Common myeloid progenitor, CD34-positive (primary cell): Measurements from ENCODE around the gene SLC6A6.

Experiments
- CTCF ChIA-PET: fragments of 350-600 bp; sonication (Branson Sonifier 250); formaldehyde crosslinking; loops from one replicate; lab custom pipeline; 2021; ENCODE audit warnings: antibody characterized with exemption; lab: Charles Lee
- POLR2A ChIA-PET: fragments of 350-600 bp; sonication (Branson Sonifier 250); formaldehyde crosslinking; loops from one replicate; lab custom pipeline; 2021; ENCODE audit warnings: antibody characterized with exemption; lab: Charles Lee
- DNase-seq, 3 donors: peaks; one replicate each; pipeline versions ENCODE4 v3.0.0 to v3.0.0-alpha.2; 2013
- H3K27ac ChIP-seq, 2 experiments: 1 replicate in 1 of 2; 2 replicates in 1 of 2; pipeline ENCODE4 v1.7.0; 2013; ENCODE audit warnings: inconsistent platforms in 2 of 2, low read length in 2 of 2, mild to moderate bottlenecking in 2 of 2, low read depth in 1 of 2, moderate library complexity in 1 of 2; ENCODE audit not compliant: severe bottlenecking in 2 of 2, insufficient read depth in 1 of 2, poor library complexity in 1 of 2
- H3K27me3 ChIP-seq, 5 experiments: replicated peaks in 2 of 5; 1 replicate in 3 of 5; 2 replicates in 2 of 5; pipeline versions ENCODE4 v1.6.1 to v1.7.0; 2013; ENCODE audit warnings: low read length in 4 of 5, mild to moderate bottlenecking in 2 of 5, moderate library complexity in 2 of 5, inconsistent platforms in 1 of 5; ENCODE audit not compliant: insufficient read depth in 5 of 5, control insufficient read depth in 4 of 5
- H3K36me3 ChIP-seq, 4 experiments: 1 replicate in 2 of 4; 2 replicates in 2 of 4; pipeline versions ENCODE4 v1.6.1 to v1.7.0; 2013; ENCODE audit warnings: low read length in 3 of 4, control low read depth in 1 of 4, mild to moderate bottlenecking in 1 of 4; ENCODE audit not compliant: control insufficient read depth in 4 of 4, insufficient read depth in 4 of 4
- H3K4me1 ChIP-seq, 4 experiments: 1 replicate in 3 of 4; 2 replicates in 1 of 4; pipeline versions ENCODE4 v1.6.1 to v1.7.1; 2013; ENCODE audit warnings: low read length in 3 of 4, mild to moderate bottlenecking in 3 of 4, control low read depth in 1 of 4, inconsistent platforms in 1 of 4, moderate library complexity in 1 of 4; ENCODE audit not compliant: control insufficient read depth in 4 of 4, insufficient read depth in 4 of 4; ENCODE audit errors: control extremely low read depth in 1 of 4
- H3K4me3 ChIP-seq, 7 experiments: 1 replicate in 4 of 7; 2 replicates in 3 of 7; pipeline versions ENCODE4 v1.5.1 to v1.7.0; 2013; ENCODE audit warnings: mild to moderate bottlenecking in 7 of 7, low read length in 6 of 7, moderate library complexity in 6 of 7, inconsistent platforms in 2 of 7, low read depth in 2 of 7, control low read depth in 1 of 7; ENCODE audit not compliant: insufficient read depth in 4 of 7, control insufficient read depth in 1 of 7; ENCODE audit errors: extremely low read depth in 1 of 7
- H3K9me3 ChIP-seq, 5 experiments: 1 replicate in 4 of 5; 2 replicates in 1 of 5; pipeline versions ENCODE4 v1.6.1 to v1.7.1; 2013; ENCODE audit warnings: low read length in 4 of 5, mild to moderate bottlenecking in 2 of 5, inconsistent platforms in 1 of 5, low read depth in 1 of 5, moderate library complexity in 1 of 5; ENCODE audit not compliant: control insufficient read depth in 4 of 5, insufficient read depth in 2 of 5; ENCODE audit errors: control extremely low read depth in 1 of 5
- WGBS: methylation state at CpG from one replicate; pipeline ENCODE4 v1.1.5; 2013; ENCODE audit not compliant: insufficient coverage; 5-methylcytosine and 5-hydroxymethylcytosine counted together

SLC6A6 gene

GRCh38 chr3:14496351-14496750 lies 93.9 kb downstream of the SLC6A6 start:
- Histone ChIP-seq H3K36me3 (no peaks in the 10 kb centered on the region), H3K27me3 (peaks cover 0 to 3% (median 0%) of the 10 kb centered on the region in 5 experiments), H3K4me3 (no peak overlapping the region), H3K4me1 (no peaks in the 10 kb centered on the region), H3K9me3 (peaks cover 0 to 8% (median 0%) of the 10 kb centered on the region in 5 experiments), H3K27ac (no peak overlapping the region)
- 94% methylated on average over 9 of the region's 9 CpGs for WGBS
- ChIA-PET POLR2A (no interaction called here), CTCF (no interaction called here)
- DNase-seq, result no peak

GRCh38 chr3:14497321-14497720 lies 94.9 kb downstream of the SLC6A6 start:
- peaks cover 0 to 3% (median 0%) of the 10 kb centered on the region in 5 experiments for H3K27me3 ChIP-seq
- H3K4me3 ChIP-seq, result no peak overlapping the region
- H3K4me1 ChIP-seq, result no peaks in the 10 kb centered on the region
- CTCF ChIA-PET, result interaction anchor here (4.0 kb wide), 1 partner anchor 12 kb away, joined by 19 read pairs; no protein-coding TSS in a partner anchor
- no peak for DNase-seq
- no peak overlapping the region for H3K27ac ChIP-seq
- peaks cover 0 to 10% (median 2%) of the 10 kb centered on the region in 5 experiments for H3K9me3 ChIP-seq
- WGBS, result 80% methylated on average over 10 of the region's 10 CpGs
- H3K36me3 ChIP-seq, result no peaks in the 10 kb centered on the region
- POLR2A ChIA-PET, result no interaction called here

DNA sequence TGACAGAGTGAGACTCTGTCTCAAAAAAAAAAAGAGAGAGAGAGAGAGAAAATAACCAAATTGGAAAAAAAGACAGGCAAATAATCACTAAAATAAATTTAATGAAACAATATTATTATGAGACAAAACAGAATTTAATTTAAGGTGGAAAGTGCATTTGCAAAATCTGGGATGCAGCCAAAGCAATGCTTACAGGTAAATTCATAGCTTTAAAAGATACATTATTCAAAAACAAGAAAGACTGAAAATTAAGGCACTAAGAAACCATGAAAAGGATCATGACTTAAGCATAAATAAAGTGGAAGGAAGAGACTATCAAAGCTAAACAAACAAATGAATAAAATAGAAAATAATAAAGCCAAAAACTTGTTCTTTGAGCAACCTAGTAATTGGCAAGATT lies 100.1 kb downstream of the SLC6A6 start:
- no peak overlapping the region for H3K27ac ChIP-seq

GRCh38 chr3:14503033-14503705 lies 100.8 kb downstream of the SLC6A6 start:
- WGBS, result 98% methylated on average over 11 of the region's 12 CpGs

More for the DNA sequence above, 100.1 kb downstream of the SLC6A6 start:
- no peak for DNase-seq
- peaks cover 0 to 3% (median 0%) of the 10 kb centered on the region in 5 experiments for H3K27me3 ChIP-seq
- H3K4me1 ChIP-seq, result no peaks in the 10 kb centered on the region
- no peaks in the 10 kb centered on the region for H3K36me3 ChIP-seq
- CTCF ChIA-PET, result interaction anchor here (2.5 kb wide), 1 partner anchor 9 kb away, joined by 8 read pairs; no protein-coding TSS in a partner anchor
- H3K9me3 ChIP-seq, result peaks cover 0 to 21% (median 6%) of the 10 kb centered on the region in 5 experiments
- POLR2A ChIA-PET, result interaction anchor here (0.7 kb wide), 1 partner anchor 209 kb away, joined by 3 read pairs; no protein-coding TSS in a partner anchor
- H3K4me3 ChIP-seq, result no peak overlapping the region

DNA sequence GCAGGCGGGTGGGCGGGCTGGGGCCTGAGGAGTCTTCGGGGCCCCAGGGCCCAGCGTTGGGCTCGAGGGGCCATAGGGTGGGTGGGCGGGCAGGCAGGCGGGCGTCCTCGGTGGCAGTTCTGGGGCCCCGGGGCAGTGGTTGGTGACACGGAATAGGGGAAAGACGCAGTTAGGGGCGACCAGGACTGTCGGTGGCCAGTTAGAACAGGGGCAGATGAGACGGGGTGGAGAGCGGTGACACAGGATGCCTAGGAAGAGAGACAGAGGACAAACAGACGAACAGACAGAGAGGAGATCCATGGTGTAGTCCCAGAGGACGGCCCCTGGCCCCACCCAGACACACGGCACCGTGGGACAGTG lies 101.3 kb downstream of the SLC6A6 start:
- peaks cover 0 to 21% (median 6%) of the 10 kb centered on the region in 5 experiments for H3K9me3 ChIP-seq
- no peak for DNase-seq
- WGBS, result 95% methylated on average over 16 of the region's 20 CpGs
- peaks cover 0 to 3% (median 0%) of the 10 kb centered on the region in 5 experiments for H3K27me3 ChIP-seq
- H3K4me1 ChIP-seq, result no peaks in the 10 kb centered on the region
- H3K36me3 ChIP-seq, result no peaks in the 10 kb centered on the region
- no peak overlapping the region for H3K27ac ChIP-seq
- POLR2A ChIA-PET, result no interaction called here
- H3K4me3 ChIP-seq, result no peak overlapping the region
- CTCF ChIA-PET, result no interaction called here

More at GRCh38 chr3:14503033-14503705, 100.8 kb downstream of the SLC6A6 start:
- Histone ChIP-seq H3K9me3 (peaks cover 0 to 21% (median 6%) of the 10 kb centered on the region in 5 experiments), H3K4me3 (no peak overlapping the region), H3K27me3 (peaks cover 0 to 3% (median 0%) of the 10 kb centered on the region in 5 experiments), H3K36me3 (no peaks in the 10 kb centered on the region), H3K4me1 (no peaks in the 10 kb centered on the region), H3K27ac (no peak overlapping the region)
- POLR2A ChIA-PET, result no interaction called here
- DNase-seq, result no peak
- CTCF ChIA-PET, result interaction anchor here (2.5 kb wide), 1 partner anchor 8 kb away, joined by 8 read pairs; no protein-coding TSS in a partner anchor

GRCh38 chr3:14505001-14505802 lies 102.8 kb downstream of the SLC6A6 start:
- Histone ChIP-seq H3K27ac (no peak overlapping the region), H3K4me1 (no peaks in the 10 kb centered on the region), H3K27me3 (peaks cover 0 to under 1% (median 0%) of the 10 kb centered on the region in 5 experiments), H3K4me3 (no peak overlapping the region), H3K9me3 (peaks cover 0 to 17% (median 6%) of the 10 kb centered on the region in 5 experiments), H3K36me3 (no peaks in the 10 kb centered on the region)
- 93% methylated on average over 16 of the region's 22 CpGs for WGBS
- ChIA-PET POLR2A (no interaction called here), CTCF (interaction anchor here (0.6 to 1.8 kb wide), 4 partner anchors 16 to 142 kb away, joined by 3 to 5 read pairs (median 4); no protein-coding TSS in a partner anchor)
- no peak for DNase-seq
